ENCODE data around the gene GPR68.

DNA sequence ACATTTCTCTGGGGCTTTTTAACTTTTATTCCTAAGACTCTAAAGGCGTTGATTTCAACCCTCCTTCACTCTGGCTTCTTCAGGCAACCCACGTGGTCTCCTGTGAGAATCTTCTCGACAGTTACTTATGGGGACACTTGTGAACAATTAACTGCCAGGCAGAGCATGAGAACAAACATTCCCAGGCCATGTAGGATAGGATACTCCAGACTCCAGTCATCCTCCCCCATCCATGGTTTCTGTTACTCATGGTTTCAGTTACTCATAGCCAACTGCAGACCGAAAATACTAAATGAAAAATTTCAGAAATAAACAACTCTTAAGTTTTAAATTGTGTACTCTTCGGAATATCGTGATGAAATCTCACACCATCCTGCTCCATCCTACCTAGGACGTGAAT lies 19.5 kb downstream of the GPR68 start:
- TF ChIP-seq, protein P1, sequence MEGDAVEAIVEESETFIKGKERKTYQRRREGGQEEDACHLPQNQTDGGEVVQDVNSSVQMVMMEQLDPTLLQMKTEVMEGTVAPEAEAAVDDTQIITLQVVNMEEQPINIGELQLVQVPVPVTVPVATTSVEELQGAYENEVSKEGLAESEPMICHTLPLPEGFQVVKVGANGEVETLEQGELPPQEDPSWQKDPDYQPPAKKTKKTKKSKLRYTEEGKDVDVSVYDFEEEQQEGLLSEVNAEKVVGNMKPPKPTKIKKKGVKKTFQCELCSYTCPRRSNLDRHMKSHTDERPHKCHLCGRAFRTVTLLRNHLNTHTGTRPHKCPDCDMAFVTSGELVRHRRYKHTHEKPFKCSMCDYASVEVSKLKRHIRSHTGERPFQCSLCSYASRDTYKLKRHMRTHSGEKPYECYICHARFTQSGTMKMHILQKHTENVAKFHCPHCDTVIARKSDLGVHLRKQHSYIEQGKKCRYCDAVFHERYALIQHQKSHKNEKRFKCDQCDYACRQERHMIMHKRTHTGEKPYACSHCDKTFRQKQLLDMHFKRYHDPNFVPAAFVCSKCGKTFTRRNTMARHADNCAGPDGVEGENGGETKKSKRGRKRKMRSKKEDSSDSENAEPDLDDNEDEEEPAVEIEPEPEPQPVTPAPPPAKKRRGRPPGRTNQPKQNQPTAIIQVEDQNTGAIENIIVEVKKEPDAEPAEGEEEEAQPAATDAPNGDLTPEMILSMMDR (IDR thresholded peaks at IDR 0.05): no peak
- TF ChIP-seq POLR2A (IDR thresholded peaks at IDR 0.05): no peak
